CD14-positive monocyte (primary cell): ENCODE data around the gene EIF4H. TPM values are rescaled to one million over a fixed set of nuclear protein-coding genes. Genes with fewer than 3 reads are reported as not detected.
A peak's percentile ranks its signal among the peaks of the same experiment; 100 is the strongest.

Source experiments
- DNase-seq, 3 donors: peaks; one replicate each; pipeline ENCODE4 v3.0.0-alpha.2; 2011 to 2022
- H2AFZ ChIP-seq: 2 replicates; pipeline ENCODE4 v1.6.0; 2012; ENCODE audit warnings: mild to moderate bottlenecking, low read depth, low read length, inconsistent platforms; ENCODE audit not compliant: insufficient read depth, poor library complexity, severe bottlenecking
- H3K27ac ChIP-seq, 2 donors: 1 replicate in 1 of 2; 2 replicates in 1 of 2; pipeline ENCODE4 v1.5.1; 2012 to 2013; ENCODE audit warnings: low read length in 2 of 2, control low read depth in 1 of 2, inconsistent platforms in 1 of 2, low read depth in 1 of 2, mild to moderate bottlenecking in 1 of 2
- H3K27me3 ChIP-seq, 2 donors: one replicate each; pipeline versions ENCODE4 v1.6.0 to v1.6.1; 2011 to 2013; ENCODE audit warnings: low read length in 2 of 2; ENCODE audit not compliant: control insufficient read depth in 2 of 2, insufficient read depth in 2 of 2
- H3K36me3 ChIP-seq, 2 donors: replicated peaks in 1 of 2; 1 replicate in 1 of 2; 2 replicates in 1 of 2; pipeline versions ENCODE4 v1.5.1 to v1.6.1; 2012 to 2013; ENCODE audit warnings: low read length in 2 of 2, control low read depth in 1 of 2, inconsistent platforms in 1 of 2, mild to moderate bottlenecking in 1 of 2; ENCODE audit not compliant: insufficient read depth in 2 of 2, control insufficient read depth in 1 of 2
- H3K4me1 ChIP-seq, 2 donors: 1 replicate in 1 of 2; 2 replicates in 1 of 2; pipeline versions ENCODE4 v1.5.1 to v1.6.1; 2012 to 2013; ENCODE audit warnings: low read length in 2 of 2, control low read depth in 1 of 2, inconsistent platforms in 1 of 2, mild to moderate bottlenecking in 1 of 2, moderate library complexity in 1 of 2; ENCODE audit not compliant: insufficient read depth in 2 of 2, control insufficient read depth in 1 of 2
- H3K4me2 ChIP-seq: replicated peaks from 2 replicates; pipeline ENCODE3; 2012; ENCODE audit warnings: low read length, moderate library complexity, mild to moderate bottlenecking; ENCODE audit not compliant: poor library complexity, severe bottlenecking; ENCODE audit errors: extremely low read depth
- H3K4me3 ChIP-seq, 3 experiments: fragments of 200-600 bp in 1 of 3; sonication (generic) in 1 of 3; replicated peaks in 1 of 3; 1 replicate in 2 of 3; 2 replicates in 1 of 3; pipeline ENCODE4 v1.5.1; 2011 to 2013; ENCODE audit warnings: low read length in 3 of 3, mild to moderate bottlenecking in 3 of 3, control low read depth in 2 of 3, low read depth in 2 of 3, inconsistent platforms in 1 of 3, moderate library complexity in 1 of 3
- H3K79me2 ChIP-seq: 2 replicates; pipeline ENCODE4 v1.6.0; 2012; ENCODE audit warnings: mild to moderate bottlenecking, control low read depth, inconsistent platforms, low read length, moderate library complexity; ENCODE audit not compliant: insufficient read depth
- H3K9ac ChIP-seq: 2 replicates; pipeline ENCODE4 v1.6.0; 2017; ENCODE audit warnings: low read length, mild to moderate bottlenecking; ENCODE audit not compliant: insufficient read depth, poor library complexity, severe bottlenecking
- H3K9me3 ChIP-seq, 2 donors: replicated peaks in 1 of 2; 1 replicate in 1 of 2; 2 replicates in 1 of 2; pipeline versions ENCODE4 v1.5.1 to v1.6.1; 2012 to 2013; ENCODE audit warnings: low read length in 2 of 2, control low read depth in 1 of 2; ENCODE audit not compliant: control insufficient read depth in 1 of 2, insufficient read depth in 1 of 2
- H4K20me1 ChIP-seq: 2 replicates; pipeline ENCODE4 v1.6.0; 2012; ENCODE audit warnings: mild to moderate bottlenecking, low read length, control low read depth, moderate library complexity; ENCODE audit not compliant: insufficient read depth
- H3K27ac Mint-ChIP-seq, 7 donors: one replicate each; pipeline ENCODE4 v1.8.0; 2020; ENCODE audit warnings: mild to moderate bottlenecking in 7 of 7, mixed read lengths in 7 of 7, moderate library complexity in 6 of 7, inconsistent platforms in 2 of 7
- H3K27me3 Mint-ChIP-seq, 3 donors: one replicate each; pipeline ENCODE4 v1.8.0; 2021 to 2022; ENCODE audit warnings: low read depth in 3 of 3, mild to moderate bottlenecking in 3 of 3, mixed read lengths in 3 of 3, moderate library complexity in 3 of 3, inconsistent platforms in 1 of 3
- H3K36me3 Mint-ChIP-seq, 2 donors: one replicate each; pipeline ENCODE4 v1.8.0; 2020; ENCODE audit warnings: mixed read lengths in 2 of 2, inconsistent platforms in 1 of 2, mild to moderate bottlenecking in 1 of 2
- H3K4me1 Mint-ChIP-seq: one replicate; pipeline ENCODE4 v1.8.0; 2020; ENCODE audit warnings: mild to moderate bottlenecking, mixed read lengths
- H3K4me3 Mint-ChIP-seq, 2 donors: one replicate each; pipeline ENCODE4 v1.8.0; 2020; ENCODE audit warnings: mild to moderate bottlenecking in 2 of 2, mixed read lengths in 2 of 2, moderate library complexity in 1 of 2
- H3K9me3 Mint-ChIP-seq, 7 donors: one replicate each; pipeline ENCODE4 v1.8.0; 2020 to 2022; ENCODE audit warnings: mixed read lengths in 7 of 7, mild to moderate bottlenecking in 6 of 7, moderate library complexity in 6 of 7, inconsistent platforms in 2 of 7
- WGBS: methylation state at CpG from one replicate; pipeline ENCODE4 v1.1.5; 2013; ENCODE audit warnings: missing lambda C conversion rate; ENCODE audit not compliant: insufficient coverage; 5-methylcytosine and 5-hydroxymethylcytosine counted together
- intact Hi-C, 2 donors: fragments of 100-400 bp; cut with micrococcal nuclease; formaldehyde crosslinking; loops; one replicate each; pipeline versions ENCODE4 v1.15.0 to v1.15.1; 2023
- polyA plus RNA-seq, 3 donors: library from polyadenylated mRNA; depleted of rRNA in 1 of 3; unstranded in 2 of 3; stranded (reverse) in 1 of 3; fragments of 300-500 nt in 2 of 3; fragments of >200 nt in 1 of 3; fragmentation: Illumina TruSeq in 2 of 3; gene quantifications; 1 replicate in 2 of 3; 2 replicates in 1 of 3; pipeline ENCODE4 v1.2.3, GENCODE V29; 2012 to 2021
- TF ChIP-seq, protein P1 (sequence below): fragments of 200-600 bp; IDR thresholded peaks from one replicate; pipeline ENCODE4 v1.8.0; 2022; ENCODE audit warnings: antibody characterized with exemption, mild to moderate bottlenecking

Gene EIF4H
- polyA plus RNA-seq, 3 donors = 162 to 234 (median 206) TPM

GRCh38 chr7:74183142-74183541 is 9.0 kb downstream of the EIF4H start:
- Histone ChIP-seq H3K79me2 (peaks cover 100% of the 10 kb centered on the region), H3K27me3 (no peaks in the 10 kb centered on the region), H3K27ac (peak overlapping the region in 1 of 2 donors; percentile 25), H3K4me2 (no peak overlapping the region), H4K20me1 (peaks cover 100% of the 10 kb centered on the region), H3K4me1 (peaks cover 10 to 15% of the 10 kb centered on the region in 2 donors), H2AFZ (no peak overlapping the region), H3K9ac (no peak overlapping the region), H3K36me3 (peaks cover 18 to 69% of the 10 kb centered on the region in 2 donors), H3K9me3 (no peaks in the 10 kb centered on the region), H3K4me3 (no peak overlapping the region)
- H3K27ac Mint-ChIP-seq = peak overlapping the region in 4 of 7 donors; percentile 6 to 76 (median 37)
- no peak for DNase-seq
- H3K4me1 Mint-ChIP-seq = peaks cover 53% of the 10 kb centered on the region
- peaks cover 28 to 65% of the 10 kb centered on the region in 2 donors for H3K36me3 Mint-ChIP-seq
- no peak overlapping the region for H3K4me3 Mint-ChIP-seq
- no peaks in the 10 kb centered on the region for H3K27me3 Mint-ChIP-seq
- TF ChIP-seq, protein P1, sequence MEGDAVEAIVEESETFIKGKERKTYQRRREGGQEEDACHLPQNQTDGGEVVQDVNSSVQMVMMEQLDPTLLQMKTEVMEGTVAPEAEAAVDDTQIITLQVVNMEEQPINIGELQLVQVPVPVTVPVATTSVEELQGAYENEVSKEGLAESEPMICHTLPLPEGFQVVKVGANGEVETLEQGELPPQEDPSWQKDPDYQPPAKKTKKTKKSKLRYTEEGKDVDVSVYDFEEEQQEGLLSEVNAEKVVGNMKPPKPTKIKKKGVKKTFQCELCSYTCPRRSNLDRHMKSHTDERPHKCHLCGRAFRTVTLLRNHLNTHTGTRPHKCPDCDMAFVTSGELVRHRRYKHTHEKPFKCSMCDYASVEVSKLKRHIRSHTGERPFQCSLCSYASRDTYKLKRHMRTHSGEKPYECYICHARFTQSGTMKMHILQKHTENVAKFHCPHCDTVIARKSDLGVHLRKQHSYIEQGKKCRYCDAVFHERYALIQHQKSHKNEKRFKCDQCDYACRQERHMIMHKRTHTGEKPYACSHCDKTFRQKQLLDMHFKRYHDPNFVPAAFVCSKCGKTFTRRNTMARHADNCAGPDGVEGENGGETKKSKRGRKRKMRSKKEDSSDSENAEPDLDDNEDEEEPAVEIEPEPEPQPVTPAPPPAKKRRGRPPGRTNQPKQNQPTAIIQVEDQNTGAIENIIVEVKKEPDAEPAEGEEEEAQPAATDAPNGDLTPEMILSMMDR = no peak
- WGBS = 100% methylated on average over 1 of the region's 3 CpGs
- intact Hi-C loops = loop anchor here in 1 of 2 donors (5.0 kb wide), 1 partner anchor 116 kb away; no protein-coding TSS in a partner anchor
- H3K9me3 Mint-ChIP-seq = peaks cover 0 to 1% (median 0%) of the 10 kb centered on the region in 7 donors

DNA sequence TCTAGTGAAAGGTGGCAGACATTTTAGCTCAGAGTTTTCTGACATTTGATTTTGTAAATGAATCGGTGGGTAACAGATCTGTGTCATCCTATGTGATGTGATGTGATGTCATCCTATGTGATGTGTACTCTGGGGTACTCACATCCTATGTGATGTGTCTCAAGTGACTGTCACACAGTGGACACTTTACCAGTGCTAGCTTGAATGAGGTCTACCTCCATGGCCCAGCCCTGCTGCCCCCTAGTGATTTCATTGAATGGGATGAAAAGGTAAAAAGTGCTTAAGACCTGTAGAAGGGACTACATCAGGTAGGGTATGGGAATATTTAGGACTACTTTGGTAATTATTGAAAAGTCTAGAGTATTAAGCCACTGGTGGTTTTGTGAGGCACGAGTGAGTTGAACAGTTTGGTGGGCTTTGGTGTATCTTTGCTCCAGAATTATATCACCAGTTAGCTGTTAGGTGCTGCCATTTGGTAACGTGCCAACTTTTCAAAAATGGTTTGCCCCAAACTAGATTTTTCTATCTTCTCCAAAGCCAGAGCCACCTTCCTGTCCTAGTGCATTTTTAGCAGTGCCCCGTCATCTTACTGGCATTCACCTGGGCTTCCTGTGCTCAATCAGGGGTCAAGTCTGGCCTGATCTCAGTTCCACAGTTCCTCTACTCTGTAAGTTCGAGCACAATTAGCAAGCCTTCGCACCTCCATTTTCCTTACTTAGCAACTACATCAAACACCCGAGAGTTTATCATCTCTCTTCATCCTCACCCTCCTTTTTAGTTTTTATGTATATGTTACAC is 9.7 kb downstream of the EIF4H start:
- no peaks in the 10 kb centered on the region for H3K27me3 Mint-ChIP-seq
- Histone ChIP-seq H4K20me1 (peaks cover 100% of the 10 kb centered on the region), H3K9ac (no peak overlapping the region), H3K27me3 (no peaks in the 10 kb centered on the region), H3K36me3 (peaks cover 24 to 70% of the 10 kb centered on the region in 2 donors), H3K79me2 (peaks cover 100% of the 10 kb centered on the region), H3K4me2 (no peak overlapping the region), H2AFZ (no peak overlapping the region), H3K27ac (peak overlapping the region in 1 of 2 donors; percentile 25), H3K9me3 (no peaks in the 10 kb centered on the region), H3K4me1 (peaks cover 5 to 10% of the 10 kb centered on the region in 2 donors), H3K4me3 (no peak overlapping the region)
- WGBS = 80% methylated on average over 4 of the region's 7 CpGs
- peak overlapping the region in 4 of 7 donors; percentile 18 to 74 (median 46) for H3K27ac Mint-ChIP-seq
- peak in 1 of 3 donors; percentile 43 for DNase-seq
- H3K36me3 Mint-ChIP-seq = peaks cover 32 to 69% of the 10 kb centered on the region in 2 donors
- intact Hi-C loops = loop anchor here in 1 of 2 donors (5.0 kb wide), 1 partner anchor 117 kb away; no protein-coding TSS in a partner anchor
- peaks cover 0 to 1% (median 0%) of the 10 kb centered on the region in 7 donors for H3K9me3 Mint-ChIP-seq
- TF ChIP-seq, protein P1 = no peak
- no peak overlapping the region for H3K4me3 Mint-ChIP-seq
- H3K4me1 Mint-ChIP-seq = peaks cover 48% of the 10 kb centered on the region
